Islet of Langerhans (tissue), 1 donor: ENCODE measurements around the gene KCNMA1.
A peak's percentile ranks its signal among the peaks of the same experiment; 100 is the strongest.

Experiments used
- FAIRE-seq: peaks from one replicate; lab custom pipeline; 2011; peaks lifted over from hg19 to GRCh38; lab: Jason Lieb, UNC

Gene KCNMA1

DNA sequence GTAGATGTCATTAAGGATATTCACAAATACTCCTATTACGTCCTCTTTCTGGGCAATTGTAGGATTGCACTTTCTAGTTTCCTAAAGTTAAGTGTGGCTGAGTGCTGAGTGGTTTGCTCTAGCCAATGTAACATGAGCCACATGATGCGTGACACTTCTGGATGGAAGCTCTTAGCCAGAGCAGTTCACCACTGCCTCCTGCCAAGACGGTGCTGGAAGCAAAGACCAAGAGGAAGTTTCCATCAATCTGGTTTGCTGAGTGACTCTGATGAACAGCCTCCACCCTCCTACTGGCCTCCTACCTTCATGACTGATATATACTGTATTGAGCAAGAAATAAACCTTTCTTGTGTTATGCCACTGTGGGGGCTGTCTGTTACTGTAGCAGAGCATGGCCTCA lies 318.1 kb downstream of the KCNMA1 start:
- FAIRE-seq = no peak

DNA sequence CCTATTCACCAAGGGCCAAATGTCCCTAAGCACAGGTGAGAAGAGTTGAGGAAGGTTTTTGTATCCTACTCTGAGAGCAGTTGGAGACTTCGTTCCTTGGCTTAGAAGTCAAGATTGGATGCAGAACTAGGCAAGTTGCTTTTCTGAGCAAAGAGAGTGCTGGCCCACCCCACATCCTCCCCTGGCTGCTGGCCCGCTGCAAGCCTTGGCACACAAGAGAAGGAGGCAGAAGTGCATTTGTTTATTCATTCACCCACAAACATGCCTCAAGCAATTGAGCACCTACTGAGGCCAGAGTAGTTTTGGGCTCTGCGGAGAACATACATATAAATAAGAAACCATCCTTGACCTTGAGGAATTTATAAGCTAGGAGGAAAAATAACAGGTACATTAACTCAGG lies 318.9 kb downstream of the KCNMA1 start:
- no peak for FAIRE-seq

DNA sequence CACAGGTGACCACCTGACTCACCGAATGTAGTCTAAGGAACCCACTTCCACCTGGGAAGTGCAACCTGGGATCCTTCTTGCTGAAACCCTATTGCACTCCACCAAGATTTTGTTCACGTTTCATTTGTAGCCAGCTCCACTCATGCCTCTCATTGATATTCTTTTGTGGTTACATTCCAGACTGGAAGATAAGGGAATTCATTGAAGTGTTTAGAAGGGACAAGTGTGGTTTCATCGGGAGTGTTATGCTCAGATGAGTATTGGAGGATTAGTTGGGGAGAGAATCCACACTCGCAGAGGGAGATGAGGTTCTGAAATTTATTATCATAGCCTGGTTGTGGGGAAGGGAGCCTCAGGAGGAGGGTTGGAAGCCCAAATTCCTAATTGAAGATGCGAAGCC lies 320.4 kb downstream of the KCNMA1 start:
- FAIRE-seq = no peak

DNA sequence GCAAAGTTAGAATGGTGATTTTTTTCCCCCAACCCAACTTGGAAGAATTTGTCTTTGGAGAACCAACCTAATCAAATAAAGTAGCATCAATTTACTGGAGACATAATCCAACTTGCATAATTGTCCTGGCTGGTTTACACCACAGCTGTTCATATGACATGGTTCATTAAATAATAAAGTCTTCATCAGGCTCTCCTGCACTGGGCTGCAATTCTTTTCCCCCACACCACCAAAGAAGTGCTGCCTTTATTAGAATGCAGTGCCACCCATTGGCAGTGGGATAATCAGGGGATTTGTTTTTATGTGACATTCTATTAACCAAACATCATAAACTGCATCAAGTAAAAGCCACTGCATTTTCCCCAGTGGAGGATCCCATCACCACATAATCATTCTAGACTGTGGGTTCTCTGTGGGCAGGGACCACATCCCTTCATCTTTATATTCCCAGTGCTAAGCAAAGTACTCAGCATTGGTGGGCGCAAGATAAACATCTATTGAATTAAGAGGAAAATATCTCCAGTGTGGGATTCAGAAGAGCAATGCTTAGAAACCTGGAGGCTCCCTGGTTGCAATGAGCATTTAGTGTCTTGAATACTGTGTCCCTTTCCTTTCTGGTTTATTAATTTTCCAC lies 322.0 kb downstream of the KCNMA1 start:
- peak; percentile 88 for FAIRE-seq

DNA sequence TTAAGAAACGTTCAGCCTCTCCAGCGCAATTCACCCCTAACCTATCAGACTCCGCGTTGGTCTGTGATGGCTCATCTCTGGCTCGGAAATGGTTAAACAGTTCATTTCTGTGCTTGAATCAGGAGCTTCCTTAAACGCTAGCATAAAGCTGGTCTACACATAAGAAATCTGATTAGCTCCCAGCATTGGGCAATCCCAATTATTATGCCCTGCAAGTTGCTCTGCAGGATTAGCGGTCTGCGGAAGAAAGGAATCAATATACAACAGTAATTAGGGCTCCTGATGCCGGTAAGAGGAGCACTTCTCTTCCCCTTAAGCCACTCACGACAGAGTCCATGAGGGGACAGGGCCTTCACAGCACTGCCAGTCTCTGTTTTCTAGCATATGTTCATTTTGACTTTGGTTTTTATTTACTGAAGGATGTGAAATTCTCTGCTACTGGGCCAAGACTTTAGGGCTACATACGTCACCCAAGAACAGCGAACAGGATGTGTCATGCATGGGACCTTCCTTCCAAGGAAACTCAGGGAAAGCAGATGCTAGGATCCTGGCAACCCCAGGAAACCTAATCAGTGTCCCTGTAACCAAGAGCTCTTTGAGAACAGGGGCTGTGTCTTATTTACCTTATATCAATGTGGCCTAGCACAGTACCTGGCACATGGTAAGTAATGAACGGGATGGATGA lies 324.4 kb downstream of the KCNMA1 start:
- no peak for FAIRE-seq

DNA sequence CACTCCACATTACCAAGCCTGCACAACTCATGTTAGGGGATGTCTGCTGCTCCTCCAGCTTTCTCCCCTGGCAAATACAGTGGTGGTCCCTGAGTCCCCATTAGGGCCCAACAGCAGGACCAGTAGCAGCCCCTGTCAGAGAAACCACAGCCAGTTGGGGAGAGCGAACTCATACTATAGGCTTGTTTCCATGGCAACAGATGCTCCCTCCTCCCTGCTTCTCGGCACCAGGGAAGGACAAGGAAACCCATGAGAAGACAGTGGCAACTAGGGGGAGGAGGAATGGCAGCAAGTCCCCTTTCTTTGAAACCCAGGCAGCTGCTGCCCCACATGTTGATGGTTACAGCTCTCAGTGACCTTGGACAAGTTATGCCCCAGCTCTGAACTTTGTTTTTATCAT lies 326.4 kb downstream of the KCNMA1 start:
- FAIRE-seq = no peak

DNA sequence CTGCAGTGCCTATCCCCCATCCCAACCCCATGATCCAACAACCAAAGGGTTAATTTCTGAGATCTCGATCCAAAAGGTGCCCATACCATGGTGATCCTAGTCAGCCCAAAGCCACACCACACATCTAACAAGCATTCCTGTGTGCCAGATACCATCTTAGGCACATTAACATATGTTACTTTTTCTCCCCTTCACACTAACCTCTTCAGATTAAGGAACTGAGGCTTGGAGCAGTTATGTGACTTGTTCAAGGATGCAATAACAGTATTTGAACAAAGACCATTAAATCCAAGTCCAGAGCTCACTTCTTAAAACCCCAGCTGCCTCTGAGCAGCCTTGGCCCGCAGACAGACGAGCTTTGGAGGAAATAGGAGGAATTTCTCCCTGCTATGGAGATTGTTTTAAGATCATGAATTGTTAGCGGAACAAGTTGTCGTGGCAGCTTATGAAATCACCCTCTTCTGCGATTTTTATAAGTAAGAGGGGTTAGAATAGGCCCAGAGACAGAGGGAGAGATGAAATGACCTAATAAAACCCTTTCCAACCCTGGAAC lies 327.2 kb downstream of the KCNMA1 start:
- no peak for FAIRE-seq

DNA sequence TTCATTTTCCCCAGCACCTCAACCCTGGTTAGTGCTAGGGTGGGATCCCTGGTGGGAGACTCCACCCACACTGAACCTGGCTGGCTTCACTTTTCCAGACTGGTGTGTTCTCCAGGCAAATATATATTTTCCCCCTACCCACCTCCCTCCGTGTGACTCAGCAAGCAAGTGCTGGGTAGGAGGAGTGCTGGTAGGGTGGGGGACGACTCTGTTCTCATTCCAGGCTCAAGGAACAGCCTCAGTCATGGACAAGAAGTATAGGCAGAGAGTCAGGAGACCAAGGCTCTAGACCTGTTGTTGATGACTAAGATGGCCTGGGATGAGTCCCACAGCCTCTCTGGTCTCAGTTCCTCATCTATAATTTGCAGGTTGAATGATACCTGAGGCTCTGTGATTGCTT lies 328.1 kb downstream of the KCNMA1 start:
- FAIRE-seq = no peak

DNA sequence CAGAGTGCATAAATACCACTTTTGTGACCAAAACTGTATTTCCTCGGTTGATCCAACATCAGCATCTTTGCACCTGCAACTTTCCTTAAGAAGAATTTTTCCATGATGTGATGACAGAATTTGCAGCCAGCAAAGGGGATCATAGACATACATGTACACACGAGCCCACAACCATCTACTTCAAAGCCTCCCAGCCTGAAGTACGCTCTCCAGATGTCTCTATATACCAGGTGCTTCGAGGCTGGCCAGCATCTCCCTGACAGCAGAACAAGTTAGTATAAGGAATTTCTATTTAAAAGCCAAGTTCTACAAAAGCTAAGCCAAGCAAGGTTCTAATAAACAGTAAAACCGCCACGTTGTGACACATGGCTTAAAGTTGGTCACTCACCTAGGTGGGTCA lies 328.5 kb downstream of the KCNMA1 start:
- FAIRE-seq = no peak

DNA sequence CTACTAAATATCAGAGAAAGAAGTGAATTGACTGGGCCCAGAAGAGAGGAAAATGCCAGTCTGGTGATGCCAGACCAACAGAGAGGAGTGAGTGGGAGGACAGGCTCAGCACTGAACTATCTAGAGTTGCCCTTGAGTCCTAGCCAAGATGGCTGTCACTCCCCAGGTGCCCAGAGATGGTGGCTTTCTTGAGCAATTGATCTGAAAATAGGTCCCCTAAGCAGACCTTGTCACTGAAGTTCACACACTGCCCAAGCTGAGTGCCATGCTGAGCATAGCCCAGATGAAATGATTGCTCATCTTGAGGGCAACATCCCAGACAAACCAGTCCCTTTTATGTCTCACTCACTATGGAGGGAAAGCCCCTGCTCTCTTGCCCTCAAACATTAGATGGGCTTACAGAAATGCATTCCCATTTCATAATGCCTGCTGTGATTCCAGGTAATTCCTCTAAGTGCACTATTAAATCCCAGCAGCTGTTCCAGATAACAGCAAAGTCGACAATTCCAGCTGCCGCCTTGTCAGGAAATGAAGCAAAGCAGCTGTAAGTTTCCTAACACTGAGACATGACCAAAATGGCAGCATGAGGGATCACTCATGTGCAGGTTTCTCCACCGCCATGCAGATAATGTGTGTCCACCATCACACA lies 329.4 kb downstream of the KCNMA1 start:
- FAIRE-seq = no peak

DNA sequence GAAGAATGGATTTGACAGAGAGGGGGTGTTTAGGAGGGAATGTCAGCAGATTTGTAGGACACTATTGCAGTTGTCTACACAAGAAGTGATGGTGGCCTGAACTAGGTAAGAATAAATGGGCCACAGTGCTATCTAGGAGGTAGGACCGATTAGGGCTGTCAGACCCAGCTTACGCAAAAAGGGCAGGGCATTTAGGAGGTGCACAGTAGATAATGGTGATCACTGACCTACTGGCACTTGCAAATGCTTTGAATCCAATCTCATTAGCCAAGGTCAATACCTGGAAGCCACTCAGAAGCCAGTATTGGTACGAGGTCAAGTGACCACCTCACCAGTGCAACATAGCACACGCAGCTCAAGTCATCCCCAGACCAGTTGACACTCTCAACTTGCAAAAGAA lies 330.9 kb downstream of the KCNMA1 start:
- FAIRE-seq = no peak

DNA sequence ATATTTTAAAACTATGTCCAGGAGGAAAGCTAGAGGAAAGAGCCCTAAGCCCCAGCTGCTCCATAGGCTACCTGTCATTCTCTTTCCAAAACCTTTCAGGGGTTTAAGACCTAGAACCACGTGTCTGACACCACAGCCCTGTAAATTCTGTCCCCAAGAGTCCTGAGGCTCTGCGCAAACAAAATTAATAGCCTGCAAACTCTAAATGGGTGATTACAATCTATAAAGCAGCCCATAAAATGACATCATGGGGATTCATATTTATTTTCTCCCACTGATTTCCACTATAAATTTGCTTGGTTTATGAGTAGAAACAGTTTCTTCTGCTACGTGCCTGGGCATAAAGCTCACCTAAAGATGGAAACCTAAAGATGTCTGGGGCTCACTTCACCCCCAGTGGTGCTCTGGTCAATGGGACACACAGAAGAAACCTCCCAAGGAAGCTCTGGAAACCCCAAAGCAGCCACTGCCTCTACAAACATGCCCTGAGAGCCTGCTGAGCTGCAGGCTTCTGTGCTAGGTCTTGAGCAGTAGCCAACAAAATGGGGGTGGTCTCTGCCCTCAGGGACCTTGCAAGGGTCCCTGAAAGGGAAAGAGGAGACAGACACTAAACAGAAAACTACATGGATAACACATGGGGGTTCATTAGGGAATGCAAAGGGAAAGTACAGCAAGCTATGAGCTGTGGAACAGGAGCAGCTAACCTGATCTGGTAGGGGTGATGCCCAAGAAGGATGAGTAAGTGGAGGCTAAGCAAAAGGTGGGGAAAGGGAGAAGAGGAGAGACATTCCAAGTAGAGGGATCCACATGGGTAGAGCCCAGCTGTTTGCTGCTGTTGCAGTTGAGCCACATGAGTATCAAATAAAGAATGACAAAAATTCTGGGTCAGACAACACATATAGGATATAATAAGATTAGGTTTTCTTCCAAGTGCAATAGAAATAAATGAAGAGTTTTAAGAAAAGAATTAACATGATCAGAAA lies 331.7 kb downstream of the KCNMA1 start:
- FAIRE-seq = no peak

DNA sequence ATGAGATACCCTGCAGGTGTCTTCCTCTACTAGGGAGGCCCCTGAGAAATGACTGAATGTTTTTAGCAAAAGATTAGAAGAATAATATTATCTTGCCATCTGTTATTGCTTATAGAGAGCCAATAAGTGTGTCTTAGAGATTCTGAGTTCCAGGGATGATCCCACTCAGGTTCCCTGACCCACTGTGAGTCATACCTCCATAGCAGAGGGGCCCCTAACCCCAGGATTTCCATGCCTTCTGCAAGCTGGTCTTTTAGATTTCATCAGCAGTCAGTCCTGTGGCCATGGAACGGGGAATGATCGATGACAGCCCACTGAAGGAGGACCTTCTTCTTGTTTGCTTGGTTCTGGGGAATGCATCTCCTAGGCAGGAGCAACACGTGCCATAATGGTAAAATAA lies 333.4 kb downstream of the KCNMA1 start:
- FAIRE-seq = no peak

DNA sequence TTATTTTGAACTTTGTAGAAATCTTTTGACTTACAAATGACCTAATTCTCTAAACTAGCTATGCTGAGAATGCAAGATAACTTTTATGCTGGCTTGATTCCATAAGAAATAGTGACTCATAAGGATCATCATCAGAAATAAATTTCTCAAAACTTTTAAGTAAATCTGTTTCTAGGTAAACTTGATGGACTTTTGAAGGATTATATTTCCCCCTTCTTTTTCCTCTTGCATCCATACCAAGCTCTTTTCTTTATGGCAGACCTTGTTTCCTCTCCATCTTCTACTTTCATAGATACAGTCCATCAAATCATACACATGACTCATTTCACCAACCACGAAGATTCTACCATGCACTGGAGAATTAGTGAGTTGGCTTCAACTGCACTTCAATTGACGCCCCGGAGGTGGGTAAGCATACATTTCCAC lies 336.3 kb downstream of the KCNMA1 start:
- FAIRE-seq = no peak

DNA sequence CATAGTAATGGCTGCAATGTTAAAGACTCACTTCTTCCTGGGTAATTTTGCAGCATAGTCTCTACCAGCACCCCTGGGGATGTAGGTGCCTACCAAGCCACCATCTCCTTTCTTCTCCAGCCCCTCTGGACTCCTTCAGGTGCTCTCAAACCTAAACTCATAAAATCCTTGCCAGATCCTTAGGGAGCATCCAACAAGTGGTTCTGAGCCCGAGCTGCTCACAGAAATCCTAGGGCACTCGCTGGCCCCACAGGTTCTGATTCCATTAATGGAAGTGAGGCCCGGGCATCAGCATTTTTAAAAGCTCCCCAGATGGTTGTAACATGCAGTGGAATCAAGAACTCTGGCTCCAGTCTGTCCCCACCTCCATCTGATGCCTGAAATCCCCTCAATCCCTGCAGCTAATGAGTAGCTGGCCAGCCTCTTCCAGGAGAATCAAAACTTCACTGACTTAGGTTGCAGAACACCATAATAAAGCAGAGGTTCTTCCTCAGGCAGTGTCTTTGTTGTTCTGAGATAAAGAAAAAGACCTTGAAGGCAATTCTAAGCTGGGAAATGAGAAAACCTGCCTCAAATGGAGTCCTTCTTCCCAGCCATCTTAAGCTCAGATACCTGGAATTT lies 336.8 kb downstream of the KCNMA1 start:
- FAIRE-seq = no peak

DNA sequence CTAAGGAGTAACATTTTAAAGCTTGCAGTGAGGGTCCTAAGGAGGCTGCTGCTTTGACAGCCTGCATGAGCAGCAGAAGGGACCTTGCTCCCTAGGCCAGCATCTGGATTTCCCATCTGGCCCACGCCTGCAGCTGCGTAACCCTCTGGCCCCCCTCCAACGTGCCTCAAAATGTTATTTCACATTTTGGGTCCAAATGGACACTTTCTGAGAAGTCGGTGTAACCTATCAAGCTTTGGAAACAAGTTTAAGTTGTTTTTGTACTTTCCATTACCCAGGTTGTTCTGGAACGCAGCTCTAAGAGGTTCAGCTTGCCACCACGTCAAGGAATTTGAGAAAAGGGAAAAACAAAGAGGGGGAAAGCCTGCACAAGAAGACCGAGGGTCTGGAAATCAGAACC lies 338.3 kb downstream of the KCNMA1 start:
- FAIRE-seq = no peak

DNA sequence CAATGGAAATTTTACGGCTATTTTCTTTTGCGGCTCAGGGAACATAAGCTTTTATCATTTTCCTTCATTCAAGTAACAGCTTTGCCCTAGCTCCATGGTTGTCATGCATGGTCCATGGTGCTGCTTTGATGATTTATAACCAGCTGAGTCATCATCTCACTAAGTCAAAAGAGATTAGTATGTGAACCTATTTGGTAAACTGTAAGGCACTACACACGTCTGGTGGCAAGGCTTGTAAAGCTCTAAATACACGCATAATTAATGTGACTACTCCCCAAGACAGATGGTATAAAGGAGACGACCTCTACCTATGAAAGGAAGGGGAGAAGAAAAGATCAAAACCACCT lies 340.2 kb downstream of the KCNMA1 start:
- peak; percentile 98 for FAIRE-seq

DNA sequence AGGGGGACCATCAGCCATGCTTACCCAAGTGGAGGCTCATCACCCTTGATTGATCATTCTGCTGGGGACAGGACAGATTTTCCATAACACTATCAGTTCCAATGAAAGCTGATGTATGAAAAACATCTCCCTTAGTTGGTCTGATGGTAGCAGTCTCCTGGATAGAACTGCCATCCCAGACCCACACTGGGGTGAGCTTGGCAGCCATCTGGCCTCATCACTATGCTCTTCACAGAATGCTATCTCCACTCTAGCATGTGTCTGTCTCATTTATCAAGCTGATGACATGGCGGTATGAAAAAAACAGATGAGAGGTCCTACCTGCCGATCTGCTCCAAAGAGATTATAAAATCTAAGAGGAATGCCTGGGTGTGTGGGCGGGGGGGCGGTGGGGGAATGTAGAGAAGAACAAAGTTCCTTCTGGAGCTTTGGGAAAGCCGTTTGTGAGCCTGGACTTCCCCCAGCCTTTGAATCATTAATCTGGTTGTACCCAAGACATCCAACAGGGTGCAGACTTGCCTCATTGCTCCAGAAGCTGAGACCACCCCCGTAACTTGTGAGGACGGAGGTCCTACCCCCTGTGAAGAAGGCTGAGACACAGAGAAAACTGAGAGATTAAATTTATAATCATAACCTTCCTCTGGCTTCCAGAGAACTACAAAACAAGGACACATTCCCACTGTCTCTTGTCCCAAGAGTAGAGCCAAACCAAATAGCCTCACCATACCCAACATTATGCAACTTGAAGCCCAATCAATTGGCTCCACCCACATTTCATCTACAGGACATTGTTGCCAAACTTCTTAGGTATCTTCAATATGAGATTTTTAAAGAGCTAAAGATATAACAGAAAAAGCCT lies 340.8 kb downstream of the KCNMA1 start:
- no peak for FAIRE-seq

DNA sequence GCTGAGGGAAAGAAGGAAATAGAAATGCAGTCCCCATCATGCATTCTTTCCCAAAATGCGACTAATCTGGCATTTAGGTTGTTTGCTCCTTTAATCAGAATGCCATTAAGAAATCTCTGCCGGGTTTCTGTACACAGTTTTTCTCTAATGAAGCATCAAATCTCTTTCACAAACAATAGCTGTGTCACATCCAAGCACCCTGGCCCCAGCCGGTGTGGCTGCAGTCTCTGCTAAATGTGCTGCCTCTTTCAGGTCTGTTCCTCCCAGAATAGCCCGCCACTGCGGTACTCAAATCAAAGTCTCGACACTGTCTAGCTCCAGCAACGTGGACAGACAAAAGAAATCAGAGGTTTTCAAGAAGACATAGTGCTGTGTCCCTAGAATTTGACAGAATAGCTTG lies 343.8 kb downstream of the KCNMA1 start:
- peak; percentile 95 for FAIRE-seq

DNA sequence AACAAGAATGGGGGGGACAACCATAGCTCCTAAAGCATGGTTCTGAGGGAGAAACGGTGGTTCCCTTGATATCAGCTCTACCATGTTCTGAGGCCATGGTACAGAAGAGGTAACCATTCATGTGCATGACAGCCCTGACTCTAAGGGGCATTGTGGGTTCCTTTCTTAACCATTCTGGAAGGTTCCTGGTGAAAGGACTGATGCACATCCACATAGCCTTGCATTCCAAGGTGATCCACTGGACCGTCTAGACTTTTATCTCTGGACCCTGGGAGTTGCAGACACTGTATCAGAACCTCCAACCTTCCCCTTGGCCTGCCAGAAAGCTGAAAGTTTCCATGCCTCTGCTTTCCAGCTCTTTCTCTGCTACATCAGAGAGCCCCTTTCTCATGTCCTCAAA lies 344.3 kb downstream of the KCNMA1 start:
- FAIRE-seq = no peak
